Lung (tissue), 12 donors: ENCODE data around the gene HCAR3. TPM values are rescaled to one million over a fixed set of nuclear protein-coding genes. Genes with fewer than 3 reads are reported as not detected.
"Not testable (repeated sequence)": the region's sequence is repeated elsewhere in the genome, so short reads cannot be mapped to it uniquely, and the experiment has no call there.

Source experiments
- ATAC-seq: fragments of 200-7000 bp; cut with Tn5 transposase; one replicate; pipeline ENCODE4 v1.9.1; 2020; ENCODE audit warnings: moderate number of reproducible peaks; ENCODE audit not compliant: insufficient read depth, low FRiP score
- DNase-seq, 3 donors: peaks; one replicate each; pipeline ENCODE4 v3.0.0-alpha.2; 2013 to 2017
- H3K27ac ChIP-seq, 2 donors: one replicate each; pipeline ENCODE4 v1.5.1; 2013; ENCODE audit warnings: mild to moderate bottlenecking in 2 of 2, moderate library complexity in 2 of 2, control low read depth in 1 of 2, inconsistent platforms in 1 of 2, low read depth in 1 of 2, low read length in 1 of 2
- H3K27me3 ChIP-seq, 3 donors: one replicate each; pipeline ENCODE4 v1.5.1; 2013; ENCODE audit warnings: low read length in 2 of 3; ENCODE audit not compliant: control insufficient read depth in 3 of 3, insufficient read depth in 3 of 3
- H3K36me3 ChIP-seq, 4 donors: one replicate each; pipeline ENCODE4 v1.5.1; 2013; ENCODE audit warnings: low read length in 4 of 4, mild to moderate bottlenecking in 1 of 4, moderate library complexity in 1 of 4; ENCODE audit not compliant: control insufficient read depth in 4 of 4, insufficient read depth in 4 of 4
- H3K4me1 ChIP-seq, 5 donors: one replicate each; pipeline ENCODE4 v1.5.1; 2013; ENCODE audit warnings: low read length in 5 of 5, mild to moderate bottlenecking in 2 of 5, moderate library complexity in 1 of 5; ENCODE audit not compliant: control insufficient read depth in 5 of 5, insufficient read depth in 5 of 5
- H3K4me3 ChIP-seq: one replicate; pipeline ENCODE4 v1.5.1; 2013; ENCODE audit warnings: mild to moderate bottlenecking, control low read depth, moderate library complexity
- H3K9ac ChIP-seq, 2 donors: one replicate each; pipeline ENCODE4 v1.5.1; 2013; ENCODE audit warnings: low read length in 2 of 2, control low read depth in 1 of 2; ENCODE audit not compliant: insufficient read depth in 1 of 2
- H3K9me3 ChIP-seq, 4 donors: one replicate each; pipeline ENCODE4 v1.5.1; 2013; ENCODE audit warnings: low read length in 3 of 4, mild to moderate bottlenecking in 1 of 4, moderate library complexity in 1 of 4; ENCODE audit not compliant: control insufficient read depth in 4 of 4, insufficient read depth in 3 of 4
- CTCF ChIP-seq: IDR thresholded peaks from 2 replicates; pipeline ENCODE4 v1.5.1; 2012; ENCODE audit warnings: mild to moderate bottlenecking; ENCODE audit errors: control extremely low read depth, extremely low read depth
- WGBS, 2 donors: extraction: QIAGEN DNeasy Blood & Tissue Kit; methylation state at CpG; one replicate each; pipeline ENCODE4 v1.1.7; 2013; 5-methylcytosine and 5-hydroxymethylcytosine counted together
- polyA plus RNA-seq, 2 donors: library from polyadenylated mRNA; stranded (reverse); fragments of 200-250 nt; gene quantifications; one replicate each; pipeline ENCODE4 v1.2.1, GENCODE V29; 2013
- total RNA-seq, 2 donors: library from RNA; depleted of rRNA in 1 of 2; stranded (reverse); fragments of >200 nt in 1 of 2; gene quantifications; one replicate each; pipeline ENCODE4 v1.2.1, GENCODE V29; 2014 to 2021
- donor health status: control.
- donor health status: control.
- donor health status: Bipolar disorder and iron deficiency.
- donor health status: healthy.
- donor health status: DM: yes; HTN: yes; CAD: no.

Gene HCAR3
- total and polyA plus RNA-seq, 4 donors = 0.47 to 52.6 (median 6.4) TPM

- TF ChIP-seq CTCF = no peak
- H3K4me1 ChIP-seq = peaks cover 0 to 4% (median 0%) of the 10 kb centered on the region in 5 donors
- H3K27ac ChIP-seq = no peak overlapping the region
- no peak overlapping the region for H3K9ac ChIP-seq
- H3K4me3 ChIP-seq = no peak overlapping the region
- ATAC-seq = no peak
- WGBS, 2 donors = 66 to 86% methylated on average over 11 of the region's 11 CpGs
- H3K27me3 ChIP-seq = no peaks in the 10 kb centered on the region
- no peaks in the 10 kb centered on the region for H3K36me3 ChIP-seq
- DNase-seq = no peak
- H3K9me3 ChIP-seq = no peaks in the 10 kb centered on the region
Observed at GRCh38 chr12:122721057-122721545, 4.5 kb upstream of the HCAR3 start.

GRCh38 chr12:122715211-122715610, 1.4 kb downstream of the HCAR3 start:
- WGBS, 2 donors = 83 to 87% methylated on average over 6 of the region's 6 CpGs
- not testable (repeated sequence) for H3K9me3 ChIP-seq, H3K27ac ChIP-seq, H3K9ac ChIP-seq, H3K27me3 ChIP-seq, DNase-seq, ATAC-seq, H3K4me3 ChIP-seq, H3K36me3 ChIP-seq, H3K4me1 ChIP-seq

- not testable (repeated sequence) for H3K27me3 ChIP-seq, H3K9ac ChIP-seq, H3K4me3 ChIP-seq, H3K36me3 ChIP-seq, ATAC-seq, H3K27ac ChIP-seq, H3K9me3 ChIP-seq, H3K4me1 ChIP-seq, DNase-seq
- 63 to 75% methylated on average over 3 of the region's 10 CpGs for WGBS, 2 donors
Observed at GRCh38 chr12:122713491-122714188, 3.0 kb downstream of the HCAR3 start.

- WGBS, 2 donors = 61 to 64% methylated on average over 1 of the region's 1 CpG
- not testable (repeated sequence) for H3K9me3 ChIP-seq, ATAC-seq, H3K9ac ChIP-seq, H3K36me3 ChIP-seq, DNase-seq, H3K4me1 ChIP-seq, H3K4me3 ChIP-seq, H3K27me3 ChIP-seq, H3K27ac ChIP-seq
Observed at GRCh38 chr12:122711266-122711665, 5.3 kb downstream of the HCAR3 start.

GRCh38 chr12:122710341-122710740, 6.3 kb downstream of the HCAR3 start:
- not testable (repeated sequence) for H3K4me3 ChIP-seq, H3K36me3 ChIP-seq, DNase-seq, H3K4me1 ChIP-seq, H3K27ac ChIP-seq, H3K27me3 ChIP-seq, H3K9ac ChIP-seq, ATAC-seq, H3K9me3 ChIP-seq
- WGBS, 2 donors = 70 to 85% methylated on average over 2 of the region's 2 CpGs

GRCh38 chr12:122709287-122709686, 7.3 kb downstream of the HCAR3 start:
- no CpG with 5 or more reads among the region's 3 CpGs for WGBS, 2 donors

GRCh38 chr12:122703841-122704240, 12.8 kb downstream of the HCAR3 start:
- not testable (repeated sequence) for H3K27ac ChIP-seq, ATAC-seq, H3K36me3 ChIP-seq, H3K9ac ChIP-seq, DNase-seq, H3K27me3 ChIP-seq, H3K9me3 ChIP-seq, H3K4me1 ChIP-seq, H3K4me3 ChIP-seq
- WGBS, 2 donors = 68 to 96% methylated on average over 3 of the region's 3 CpGs

More at GRCh38 chr12:122709287-122709686, 7.3 kb downstream of the HCAR3 start:
- H3K27me3 ChIP-seq, H3K9me3 ChIP-seq, H3K36me3 ChIP-seq, H3K4me1 ChIP-seq, H3K9ac ChIP-seq, DNase-seq, ATAC-seq, H3K4me3 ChIP-seq, H3K27ac ChIP-seq: not testable (repeated sequence)
